Frontal cortex (tissue), 4 donors: ENCODE measurements around the gene TMEM117. TPM values are rescaled to one million over a fixed set of nuclear protein-coding genes. Genes with fewer than 3 reads are reported as not detected.
"Not testable (repeated sequence)": the region's sequence is repeated elsewhere in the genome, so short reads cannot be mapped to it uniquely, and the experiment has no call there.

Experiments
- DNase-seq, 2 donors: peaks; one replicate each; pipeline ENCODE4 v3.0.0; 2012; ENCODE audit warnings: low spot score in 2 of 2
- FAIRE-seq: peaks from 2 replicates; lab custom pipeline; 2012; peaks lifted over from hg19 to GRCh38; lab: Jason Lieb, UNC
- total RNA-seq: library from RNA; depleted of rRNA; stranded (reverse); fragments of >200 nt; gene quantifications from one replicate; pipeline ENCODE4 v1.2.3, GENCODE V29; 2014
- donor health status: control.
- donor health status: control.
- donor health status: control.

The TMEM117 gene
- total RNA-seq, 1 donor from 2014 or later: 9.8 TPM

DNA sequence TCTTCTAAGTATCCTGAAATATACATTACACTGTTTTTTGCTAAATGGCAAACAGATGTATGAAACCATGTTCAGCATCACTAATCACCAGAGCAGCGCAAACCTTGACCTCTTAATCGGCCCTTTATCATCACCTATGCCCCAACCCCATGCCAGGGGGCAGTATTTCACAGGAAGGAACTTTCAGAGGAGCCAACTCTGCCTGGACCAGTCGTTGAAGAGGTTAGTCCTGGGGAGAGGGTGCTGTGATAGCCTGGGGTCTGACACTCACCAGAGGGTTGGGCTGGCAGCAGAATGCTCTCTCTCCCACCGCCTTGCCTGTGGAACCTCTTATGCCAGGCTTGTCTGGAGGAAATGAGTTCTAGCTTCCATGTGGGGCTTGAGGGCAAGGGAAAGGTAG is 411.7 kb downstream of the TMEM117 start:
- no peak for FAIRE-seq
- DNase-seq: no peak

GRCh38 chr12:44248436-44248835 is 412.6 kb downstream of the TMEM117 start:
- DNase-seq (no peak), FAIRE-seq (no peak)

GRCh38 chr12:44250440-44250839 is 414.6 kb downstream of the TMEM117 start:
- not testable (repeated sequence) for FAIRE-seq, DNase-seq

GRCh38 chr12:44253338-44253856 is 417.5 kb downstream of the TMEM117 start:
- DNase-seq (no peak), FAIRE-seq (no peak)

- FAIRE-seq (no peak), DNase-seq (no peak)
Observed at GRCh38 chr12:44258246-44258645, 422.4 kb downstream of the TMEM117 start.

DNA sequence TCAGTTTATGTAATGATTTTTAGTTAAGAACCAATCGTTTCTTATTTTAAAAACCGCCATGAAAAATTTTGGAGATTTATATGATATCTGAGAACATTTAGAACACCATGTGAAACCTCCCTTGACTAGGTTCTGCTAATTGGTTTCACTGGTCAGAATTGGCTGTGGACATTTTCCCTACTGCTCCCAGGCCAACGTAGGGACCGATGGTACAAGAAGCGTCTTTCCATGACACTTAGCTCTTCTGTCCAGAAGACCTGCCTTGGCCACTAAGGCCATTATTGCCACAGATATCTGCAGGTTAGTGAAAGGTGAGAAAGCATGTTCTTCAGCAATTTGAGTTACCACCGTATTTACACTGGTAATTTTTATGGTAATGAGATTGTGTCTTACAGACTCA is 424.0 kb downstream of the TMEM117 start:
- no peak for FAIRE-seq
- DNase-seq: no peak

DNA sequence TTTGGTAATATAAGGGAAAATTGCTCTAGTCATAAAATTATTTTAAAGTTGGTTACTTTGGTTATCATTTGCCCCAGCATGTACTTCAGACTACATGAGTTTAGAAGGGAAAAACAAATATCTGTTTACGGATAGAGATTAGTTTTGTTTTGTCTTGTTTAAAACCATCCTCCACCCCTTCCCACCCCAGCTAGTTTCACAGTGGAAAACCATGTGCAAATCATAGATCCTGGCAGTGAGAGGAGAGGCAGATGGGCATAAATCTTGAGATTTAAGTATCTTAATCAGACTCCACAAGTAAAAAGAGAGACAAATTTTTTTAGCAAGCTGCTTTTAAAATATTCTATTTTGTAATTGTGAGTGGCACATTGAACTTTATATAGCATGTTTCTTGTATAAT is 424.7 kb downstream of the TMEM117 start:
- FAIRE-seq (no peak), DNase-seq (no peak)

DNA sequence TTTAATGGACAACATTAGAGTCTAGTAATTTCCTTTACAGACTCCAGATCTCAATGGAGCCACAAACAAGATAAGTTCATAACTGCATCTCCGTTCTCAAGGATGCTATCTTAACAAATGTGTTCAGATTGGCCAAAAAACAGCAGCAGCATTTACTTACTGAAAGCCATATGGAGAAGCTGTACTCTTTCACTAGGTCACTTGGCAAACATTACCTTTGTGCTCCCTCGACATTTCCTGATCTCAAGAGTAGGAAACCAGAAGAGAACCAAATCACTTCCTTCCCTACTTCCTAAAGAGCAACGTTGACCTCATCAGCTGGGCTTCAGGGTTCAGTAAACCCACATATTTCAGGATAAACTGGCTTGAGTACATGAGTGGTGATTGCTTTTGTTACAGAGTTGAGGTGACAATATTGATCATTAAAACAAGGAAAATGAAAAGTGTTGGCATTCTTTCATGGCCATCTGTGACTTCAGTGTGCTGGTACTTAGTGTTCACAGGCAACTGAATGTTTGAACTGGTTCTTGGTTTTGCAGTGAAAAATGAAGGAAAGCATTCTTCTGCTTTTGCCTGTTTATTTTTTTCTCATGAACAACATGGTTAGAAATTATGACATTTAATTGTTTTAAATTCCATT is 449.6 kb downstream of the TMEM117 start:
- FAIRE-seq (no peak), DNase-seq (no peak)

- no peak for DNase-seq
- no peak for FAIRE-seq
Observed at GRCh38 chr12:44286336-44286735, 450.5 kb downstream of the TMEM117 start.

DNA sequence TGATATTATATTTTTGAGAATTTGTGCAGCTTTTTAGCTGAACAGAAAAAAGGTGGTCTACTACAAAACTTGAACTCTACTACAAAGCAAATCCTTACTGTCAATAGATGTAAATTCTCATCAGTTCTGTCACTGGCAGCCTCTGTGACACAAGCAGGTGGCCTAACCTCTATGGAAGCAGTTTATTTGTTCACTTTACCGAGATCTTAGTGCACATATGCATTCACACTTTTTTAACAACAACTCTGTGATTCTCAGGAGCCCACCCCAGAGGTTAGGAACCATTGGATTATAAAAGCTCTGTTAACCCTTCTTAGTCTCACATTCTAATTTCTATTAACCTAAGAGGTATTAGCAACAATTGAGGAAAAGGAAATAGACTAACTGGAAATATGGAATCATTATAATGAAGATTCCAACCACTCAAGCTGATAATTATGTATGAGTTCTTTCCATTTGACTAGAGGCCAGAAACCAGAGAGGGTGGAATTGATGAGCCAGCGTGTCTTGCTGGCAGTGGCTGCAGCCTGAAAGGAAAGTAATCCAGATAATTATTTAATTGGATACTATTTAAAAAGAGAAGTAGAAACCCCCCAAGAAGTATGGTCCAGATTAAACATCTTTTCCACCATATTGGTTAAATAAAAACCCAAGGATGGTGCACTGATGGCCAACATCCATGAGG is 451.1 kb downstream of the TMEM117 start:
- no peak for DNase-seq
- no peak for FAIRE-seq

DNA sequence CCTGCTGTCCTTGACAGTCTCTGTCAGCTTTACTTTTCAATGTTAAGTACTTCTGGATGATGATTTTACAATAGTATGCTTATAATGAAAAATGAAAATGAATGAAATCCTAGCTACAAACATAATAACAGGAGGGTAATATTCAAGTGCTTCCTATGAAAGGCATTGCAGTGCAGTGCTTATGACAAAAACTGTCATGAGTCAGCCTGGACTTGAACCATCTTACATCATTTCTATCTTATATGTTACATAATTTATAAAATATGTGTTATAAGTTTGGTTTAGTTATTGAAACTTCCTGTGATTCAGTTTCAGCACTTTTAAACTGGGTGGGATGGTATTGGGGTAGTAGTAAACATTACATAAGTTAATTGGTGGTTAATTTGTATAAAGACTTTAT is 451.7 kb downstream of the TMEM117 start:
- DNase-seq: no peak
- no peak for FAIRE-seq

DNA sequence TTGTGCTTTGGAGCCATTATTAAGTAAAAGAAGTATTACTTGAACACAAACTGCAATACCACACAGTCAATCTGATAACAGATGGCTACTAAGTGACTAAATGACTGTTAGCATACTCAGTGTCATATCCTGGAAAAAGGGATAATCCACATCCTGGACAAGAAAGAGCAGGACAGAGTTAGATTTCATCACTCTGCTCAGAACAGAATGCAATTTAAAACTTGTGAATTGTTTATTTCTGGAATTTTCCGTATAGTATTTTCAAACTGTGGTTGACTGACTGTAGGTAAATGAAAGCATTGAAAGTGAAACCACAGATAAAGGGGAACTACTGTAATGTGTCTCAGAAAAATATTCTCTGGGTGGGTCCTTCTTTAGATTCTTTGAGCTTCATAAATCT is 458.8 kb downstream of the TMEM117 start:
- DNase-seq (no peak), FAIRE-seq (no peak)

- DNase-seq: no peak
- no peak for FAIRE-seq
Observed at GRCh38 chr12:44295958-44296623, 460.2 kb downstream of the TMEM117 start.

DNA sequence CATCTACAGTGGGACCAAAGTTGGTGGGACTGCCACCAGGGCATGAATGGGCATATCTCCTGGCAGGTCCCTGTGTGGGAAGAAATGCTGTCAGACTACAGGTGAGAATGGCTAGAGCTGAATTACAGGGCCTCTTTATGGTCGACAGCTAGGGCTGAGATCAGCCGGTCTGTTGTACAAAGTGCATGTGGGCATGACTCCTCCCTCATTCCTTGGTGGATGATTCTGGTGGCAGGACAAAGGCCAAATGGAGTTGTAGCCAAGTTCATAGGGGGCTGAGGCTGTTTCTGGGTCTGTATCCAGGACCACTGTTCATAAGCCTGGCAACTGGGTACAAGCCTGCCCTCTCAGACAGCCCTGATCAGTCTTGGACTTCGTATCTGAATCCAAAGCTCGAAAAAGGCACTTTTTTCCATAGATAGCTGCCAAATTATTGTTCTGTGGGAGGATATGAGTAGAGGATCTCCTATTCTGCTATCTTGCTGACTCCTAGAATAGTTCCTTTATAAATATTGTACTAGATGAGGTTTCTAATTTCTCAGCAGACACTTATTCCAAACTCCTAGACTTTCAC is 460.8 kb downstream of the TMEM117 start:
- DNase-seq (no peak), FAIRE-seq (no peak)

- FAIRE-seq: no peak
- no peak for DNase-seq
Observed at GRCh38 chr12:44299524-44299923, 463.6 kb downstream of the TMEM117 start.

GRCh38 chr12:44307506-44308168 is 471.8 kb downstream of the TMEM117 start:
- FAIRE-seq (no peak), DNase-seq (no peak)

GRCh38 chr12:44313188-44313587 is 477.3 kb downstream of the TMEM117 start:
- FAIRE-seq (no peak), DNase-seq (no peak)

DNA sequence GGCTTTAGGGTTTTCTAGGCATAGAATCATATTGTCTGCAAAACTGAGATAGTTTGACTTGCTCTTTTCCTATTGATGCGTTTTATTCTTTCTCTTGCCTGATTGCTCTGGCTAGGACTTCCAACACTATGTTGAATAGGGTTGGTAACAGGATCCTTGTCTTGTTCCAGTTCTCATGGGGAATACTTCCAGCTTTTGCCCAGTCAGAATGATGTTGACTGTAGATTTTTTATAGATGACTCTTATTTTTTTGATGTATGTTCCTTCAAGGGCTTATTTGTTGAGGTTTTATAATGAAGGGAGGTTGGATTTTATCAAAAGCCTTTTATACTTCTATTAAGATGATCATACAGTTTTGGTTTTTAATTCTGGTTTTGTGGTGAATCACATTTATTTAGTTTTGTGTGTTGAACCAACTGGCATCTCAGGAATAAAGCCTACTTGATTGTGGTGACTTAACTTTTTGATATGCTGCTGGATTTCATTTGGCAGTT is 478.2 kb downstream of the TMEM117 start:
- no peak for DNase-seq
- no peak for FAIRE-seq

- no peak for DNase-seq
- no peak for FAIRE-seq
Observed at GRCh38 chr12:44317651-44318126, 481.8 kb downstream of the TMEM117 start.

DNA sequence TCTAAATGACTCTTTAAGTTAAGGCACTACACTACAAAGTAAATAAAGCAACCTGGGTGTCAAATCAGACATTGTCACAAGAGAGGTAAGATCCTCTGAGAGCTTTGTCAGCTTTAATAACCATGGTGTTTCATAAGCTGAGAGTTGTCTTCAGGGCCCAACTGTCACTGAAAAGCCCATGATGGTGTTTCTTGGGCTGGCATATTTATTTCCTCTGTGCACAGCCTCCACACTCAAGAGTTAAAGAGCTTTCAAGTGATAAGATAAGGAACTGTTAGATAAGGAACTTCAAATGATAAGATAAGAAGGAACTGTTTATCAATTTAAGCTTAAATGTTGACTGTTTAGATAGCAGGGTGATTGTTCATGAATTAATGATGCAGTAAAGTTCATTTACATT is 495.4 kb downstream of the TMEM117 start:
- FAIRE-seq: no peak
- DNase-seq: no peak
